Adrenal gland (tissue), 12 donors: ENCODE data around the gene PCSK1N. TPM values are rescaled to one million over a fixed set of nuclear protein-coding genes. Genes with fewer than 3 reads are reported as not detected.

ENCODE experiments used
- DNase-seq, 7 donors: peaks; one replicate each; pipeline ENCODE4 v3.0.0-alpha.2; 2019 to 2020
- H3K27ac ChIP-seq, 5 donors: fragments of 200-600 bp; sonication (generic) in 4 of 5; 1 replicate in 3 of 5; 2 replicates in 2 of 5; pipeline versions ENCODE4 v1.5.1 to v1.8.0; 2016 to 2020; ENCODE audit warnings: mild to moderate bottlenecking in 1 of 5
- H3K27me3 ChIP-seq: fragments of 200-600 bp; 2 replicates; pipeline ENCODE4 v1.8.0; 2021
- H3K36me3 ChIP-seq, 2 donors: fragments of 200-600 bp; replicated peaks in 1 of 2; 1 replicate in 1 of 2; 2 replicates in 1 of 2; pipeline versions ENCODE4 v1.5.1 to v1.8.0; 2018 to 2022
- H3K4me1 ChIP-seq, 2 donors: fragments of 200-600 bp; replicated peaks in 1 of 2; 1 replicate in 1 of 2; 2 replicates in 1 of 2; pipeline versions ENCODE4 v1.5.1 to v1.8.0; 2018 to 2021
- H3K4me3 ChIP-seq, 4 donors: fragments of 200-600 bp; sonication (generic) in 3 of 4; one replicate each; pipeline ENCODE4 v1.5.1; 2016 to 2018
- H3K9me3 ChIP-seq, 3 donors: fragments of 200-600 bp; sonication (generic) in 1 of 3; replicated peaks in 1 of 3; 1 replicate in 2 of 3; 2 replicates in 1 of 3; pipeline versions ENCODE4 v1.5.1 to v1.8.0; 2016 to 2021
- CTCF ChIP-seq, 6 experiments: fragments of 450-650 bp in 4 of 6; fragments of 200-600 bp in 2 of 6; sonication (generic) in 1 of 6; IDR thresholded peaks; 1 replicate in 5 of 6; 2 replicates in 1 of 6; pipeline versions ENCODE4 v1.5.1 to v1.8.0; 2016 to 2021; ENCODE audit warnings: antibody characterized with exemption in 6 of 6, mild to moderate bottlenecking in 2 of 6, moderate library complexity in 1 of 6
- POLR2A ChIP-seq, 2 donors: fragments of 450-650 bp; IDR thresholded peaks; one replicate each; pipeline ENCODE4 v1.6.1; 2017; ENCODE audit warnings: antibody characterized with exemption in 2 of 2, mild to moderate bottlenecking in 2 of 2, moderate library complexity in 1 of 2
- WGBS, 4 donors: extraction: QIAGEN DNeasy Blood & Tissue Kit in 2 of 4; methylation state at CpG; one replicate each; pipeline versions ENCODE4 v1.1.5 to v1.1.7; 2013 to 2017; 5-methylcytosine and 5-hydroxymethylcytosine counted together
- intact Hi-C, 2 donors: fragments of 100-400 bp; cut with DNase I; formaldehyde crosslinking; loops; one replicate each; pipeline versions ENCODE4 v1.14.1 to v1.15.0; 2022 to 2023
- polyA plus RNA-seq, 3 donors: library from polyadenylated mRNA; stranded (reverse); fragments of 200-250 nt in 2 of 3; fragments of 350-450 nt in 1 of 3; fragmentation: Illumina TruSeq in 1 of 3; extraction: RNeasy Lipid Tissue Mini Kit (QIAGEN cat#74804) in 1 of 3; gene quantifications; one replicate each; pipeline ENCODE4 v1.2.3, GENCODE V29; 2013 to 2014
- total RNA-seq, 9 donors: library from RNA; depleted of rRNA in 4 of 9; stranded (reverse); fragments of >200 nt in 4 of 9; fragments of 120-200 nt in 1 of 9; fragmentation: NEBNext Ultra II Directional in 1 of 9; extraction: Animal tissue kit (Norgen Biotek cat#: 25700) in 1 of 9; gene quantifications; one replicate each; pipeline versions ENCODE4 v1.1.0 to v1.2.4, GENCODE V29; 2013 to 2023
- donor health status: healthy with polysubstance abuse.
- donor health status: Bipolar disorder and iron deficiency.
- donor health status: DM: yes; HTN: yes; CAD: no.
- donor health status: DM: no; HTN: no; CAD: no.
- donor health status: DM: no; HTN: no; CAD: no.
- donor health status: DM: yes; HTN: yes; CAD: no.

Gene PCSK1N
- total and polyA plus RNA-seq, 12 donors, result 0.24 to 297 (median 7.2) TPM

GRCh38 chrX:48818866-48819265 lies 16.5 kb downstream of the PCSK1N start:
- no peaks in the 10 kb centered on the region for H3K27me3 ChIP-seq
- no peak for DNase-seq
- WGBS, 4 donors, result 83 to 100% (median 96%) methylated on average over 1 to 4 of the region's 4 CpGs; no CpG with 5 or more reads in 1 of the 4 donors
- no peak overlapping the region for H3K27ac ChIP-seq
- no peak for TF ChIP-seq CTCF (IDR thresholded peaks at IDR 0.05)
- TF ChIP-seq POLR2A (IDR thresholded peaks at IDR 0.05), result no peak
- intact Hi-C loops, result no loop called here
- H3K4me3 ChIP-seq, result no peak overlapping the region
- peaks cover 0 to 8% of the 10 kb centered on the region in 2 donors for H3K36me3 ChIP-seq
- no peaks in the 10 kb centered on the region for H3K4me1 ChIP-seq
- no peaks in the 10 kb centered on the region for H3K9me3 ChIP-seq

DNA sequence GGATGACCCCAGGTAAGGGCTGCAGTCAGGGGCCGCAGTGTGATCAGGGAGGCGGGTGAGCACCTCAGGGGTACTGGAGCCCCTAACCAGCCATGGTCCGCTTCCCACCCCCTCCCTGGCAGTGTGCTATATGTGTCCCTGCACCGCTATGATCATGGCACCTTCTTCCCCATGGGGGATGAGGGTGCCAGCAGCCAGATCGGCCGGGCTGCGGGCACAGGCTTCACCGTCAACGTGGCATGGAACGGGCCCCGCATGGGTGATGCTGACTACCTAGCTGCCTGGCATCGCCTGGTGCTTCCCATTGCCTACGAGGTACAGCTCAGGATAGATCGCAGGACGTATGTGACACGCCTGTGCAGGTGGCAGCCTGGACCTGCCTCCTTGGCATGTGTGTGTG lies 17.3 kb downstream of the PCSK1N start:
- H3K4me3 ChIP-seq, result no peak overlapping the region
- no peaks in the 10 kb centered on the region for H3K4me1 ChIP-seq
- TF ChIP-seq CTCF (IDR thresholded peaks at IDR 0.05) (no peak), POLR2A (IDR thresholded peaks at IDR 0.05) (no peak)
- no peaks in the 10 kb centered on the region for H3K27me3 ChIP-seq
- no peak for DNase-seq
- intact Hi-C loops, result no loop called here
- H3K36me3 ChIP-seq, result peaks cover 0 to 8% of the 10 kb centered on the region in 2 donors
- H3K9me3 ChIP-seq, result no peaks in the 10 kb centered on the region
- 90 to 96% (median 93%) methylated on average over 13 to 16 of the region's 16 CpGs for WGBS, 4 donors
- no peak overlapping the region for H3K27ac ChIP-seq

- intact Hi-C loops, result no loop called here
- no peaks in the 10 kb centered on the region for H3K4me1 ChIP-seq
- no peaks in the 10 kb centered on the region for H3K27me3 ChIP-seq
- no peak for TF ChIP-seq POLR2A (IDR thresholded peaks at IDR 0.05)
- no peak for TF ChIP-seq CTCF (IDR thresholded peaks at IDR 0.05)
- H3K27ac ChIP-seq, result no peak overlapping the region
- no peaks in the 10 kb centered on the region for H3K9me3 ChIP-seq
- peaks cover 0 to 12% of the 10 kb centered on the region in 2 donors for H3K36me3 ChIP-seq
- 87 to 100% (median 92%) methylated on average over 3 to 18 of the region's 18 CpGs for WGBS, 4 donors
- DNase-seq, result no peak
- no peak overlapping the region for H3K4me3 ChIP-seq
Measured at GRCh38 chrX:48816014-48816810, 19.2 kb downstream of the PCSK1N start.

DNA sequence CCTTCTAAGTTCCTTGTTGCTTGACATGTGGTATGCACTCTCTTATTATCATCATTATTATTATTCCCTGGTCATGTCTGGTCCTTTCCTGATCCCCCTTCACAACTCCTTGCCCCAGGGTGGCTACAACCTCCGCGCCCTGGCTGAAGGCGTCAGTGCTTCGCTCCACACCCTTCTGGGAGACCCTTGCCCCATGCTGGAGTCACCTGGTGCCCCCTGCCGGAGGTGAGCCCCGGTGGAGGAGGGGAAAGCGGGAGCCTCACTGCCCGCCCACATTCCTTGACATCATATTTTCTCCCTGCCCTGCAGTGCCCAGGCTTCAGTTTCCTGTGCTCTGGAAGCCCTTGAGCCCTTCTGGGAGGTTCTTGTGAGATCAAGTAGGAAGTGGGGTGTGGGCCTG lies 20.1 kb downstream of the PCSK1N start:
- no peak for TF ChIP-seq POLR2A (IDR thresholded peaks at IDR 0.05)
- no peak for TF ChIP-seq CTCF (IDR thresholded peaks at IDR 0.05)
- H3K9me3 ChIP-seq, result no peaks in the 10 kb centered on the region
- intact Hi-C loops, result no loop called here
- no peaks in the 10 kb centered on the region for H3K27me3 ChIP-seq
- 76 to 89% (median 87%) methylated on average over 6 to 8 of the region's 8 CpGs for WGBS, 4 donors
- no peak for DNase-seq
- peaks cover 0 to 12% of the 10 kb centered on the region in 2 donors for H3K36me3 ChIP-seq
- no peak overlapping the region for H3K27ac ChIP-seq
- H3K4me3 ChIP-seq, result no peak overlapping the region
- H3K4me1 ChIP-seq, result no peaks in the 10 kb centered on the region
